GM21619 (cell line): ENCODE measurements around the gene SECISBP2L.
A peak's percentile ranks its signal among the peaks of the same experiment; 100 is the strongest.

ENCODE experiments used
- ATAC-seq: cut with Tn5 transposase; IDR thresholded peaks from one replicate; pipeline ENCODE4 v1.9.1; 2021; ENCODE audit not compliant: unreplicated experiment

Gene SECISBP2L

GRCh38 chr15:49059491-49059890 is 13.2 kb upstream of the SECISBP2L start:
- no peak for ATAC-seq

- no peak for ATAC-seq
These were observed 12.3 kb upstream of the SECISBP2L start for GRCh38 chr15:49058559-49058958.

DNA sequence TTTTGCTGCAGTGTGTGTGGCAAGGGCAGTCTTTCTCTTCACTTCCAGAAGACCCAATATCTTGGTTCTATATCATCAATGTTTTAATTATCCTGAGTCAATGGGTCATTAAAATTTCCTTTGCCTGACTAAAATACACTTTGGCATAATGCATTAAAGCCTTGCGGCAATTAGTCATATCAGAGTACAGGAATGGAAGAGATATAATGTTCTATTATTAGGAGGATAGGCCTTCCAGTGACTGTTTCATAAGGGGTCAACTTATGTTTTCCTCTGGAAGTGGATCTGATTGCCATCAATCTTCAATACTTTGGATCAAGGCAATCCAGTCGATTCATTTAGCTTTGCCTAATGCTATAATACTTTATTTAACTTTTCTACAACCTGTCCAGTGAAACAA is 9.4 kb upstream of the SECISBP2L start:
- no peak for ATAC-seq

DNA sequence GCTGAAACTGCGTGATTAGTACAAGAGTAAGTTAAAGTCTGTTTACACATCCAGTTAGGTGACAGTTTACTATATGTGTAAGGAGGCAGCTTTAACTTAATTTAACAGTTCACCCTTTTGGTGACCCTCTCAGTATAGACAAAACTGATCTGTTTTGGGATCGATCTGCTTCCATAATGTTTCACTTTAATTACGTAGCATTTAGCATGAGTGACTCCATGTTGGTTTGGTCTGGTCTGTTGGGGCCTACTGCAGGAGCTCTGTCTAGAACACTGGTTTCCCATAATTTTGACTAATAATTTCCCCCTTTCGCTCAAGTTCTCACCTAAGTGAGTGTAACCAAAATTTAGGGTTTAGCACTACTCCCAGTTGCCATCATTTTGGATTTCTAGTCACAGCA is 6.4 kb upstream of the SECISBP2L start:
- no peak for ATAC-seq

GRCh38 chr15:49047456-49047855 is 1.2 kb upstream of the SECISBP2L start:
- no peak for ATAC-seq

DNA sequence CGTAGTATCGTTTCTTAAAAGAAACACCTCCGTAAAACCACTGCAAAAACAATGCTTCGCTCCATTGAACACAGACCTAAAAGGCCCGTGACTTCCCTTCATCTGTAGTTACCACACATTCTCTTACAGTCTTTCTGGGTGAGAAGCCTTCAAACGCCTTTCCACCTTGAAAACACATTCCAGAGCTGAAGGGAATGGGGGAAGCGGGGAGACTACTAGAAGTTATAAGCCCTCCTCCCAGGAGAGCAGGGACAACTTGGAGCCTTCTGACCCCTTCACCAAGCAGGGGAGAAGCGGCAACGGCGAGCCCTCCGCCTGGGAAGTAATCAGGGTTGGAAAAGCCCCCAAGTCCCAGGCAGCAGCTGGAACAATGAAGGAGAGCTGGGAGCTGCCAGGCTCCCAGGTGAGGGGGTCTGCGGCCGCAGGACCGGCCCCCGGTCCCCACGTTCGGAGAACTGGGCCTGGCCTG is 461 bp downstream of the SECISBP2L start:
- ATAC-seq = peak; percentile 35

DNA sequence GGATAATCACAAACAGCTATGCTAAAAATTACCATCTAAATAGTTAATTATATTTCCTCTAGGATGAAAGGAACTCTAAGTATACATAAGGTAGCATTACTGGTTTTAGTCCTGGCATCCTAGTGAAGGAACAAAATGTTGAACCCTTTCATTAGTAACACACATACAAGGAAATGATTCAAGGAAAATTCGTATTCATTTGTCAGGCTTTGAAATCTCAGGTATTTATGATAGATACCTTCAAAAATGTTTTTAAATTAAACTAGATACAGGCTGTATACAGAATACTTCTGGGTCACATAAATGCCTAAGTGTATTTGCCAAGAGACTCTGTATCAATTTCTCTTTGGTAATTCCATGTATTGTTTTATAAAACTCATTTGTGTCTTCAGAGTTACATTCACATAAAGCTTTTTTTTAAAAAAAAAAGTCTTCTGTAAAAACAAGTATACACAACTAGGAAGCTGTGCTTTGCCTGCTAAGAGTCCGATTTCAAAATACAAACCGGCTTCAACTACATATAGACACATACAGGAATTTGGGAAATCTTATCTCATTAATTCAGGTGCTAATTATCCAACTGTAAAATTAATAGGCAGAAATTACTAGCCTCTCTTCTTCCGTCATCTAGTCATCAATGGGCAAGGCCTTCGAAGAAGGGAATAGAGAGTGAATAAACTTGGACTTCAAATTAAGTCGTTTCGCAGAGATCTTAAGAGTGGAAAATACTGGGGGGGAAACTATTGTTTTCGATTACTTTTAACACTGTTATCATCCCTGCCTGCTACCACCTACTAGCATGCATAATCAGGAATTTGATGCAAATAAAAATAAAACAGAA is 1.3 kb downstream of the SECISBP2L start:
- ATAC-seq = no peak

DNA sequence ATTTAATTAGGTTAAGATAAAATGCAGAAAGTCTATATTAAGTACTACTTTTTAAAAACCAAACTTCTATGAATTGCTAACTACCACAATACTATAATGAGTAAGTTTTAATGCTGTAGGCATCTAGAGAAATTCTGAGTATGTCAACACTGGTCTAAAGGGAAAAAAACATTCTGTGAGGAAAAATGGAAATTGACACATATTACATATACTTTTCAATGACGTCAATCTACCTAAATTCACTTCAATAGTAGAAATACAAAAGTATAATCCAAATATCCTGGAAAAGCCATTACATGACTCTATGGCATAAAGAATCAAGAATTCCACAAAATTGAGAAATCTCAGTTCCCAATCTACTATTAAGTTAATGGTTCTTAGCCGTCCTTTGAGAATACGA is 2.2 kb downstream of the SECISBP2L start:
- ATAC-seq = no peak

GRCh38 chr15:49042165-49042564 is 4.1 kb downstream of the SECISBP2L start:
- ATAC-seq = no peak

- ATAC-seq = no peak
These were observed 4.8 kb downstream of the SECISBP2L start for GRCh38 chr15:49041426-49041825.

- ATAC-seq = no peak
These were observed 6.1 kb downstream of the SECISBP2L start for GRCh38 chr15:49040151-49040550.

DNA sequence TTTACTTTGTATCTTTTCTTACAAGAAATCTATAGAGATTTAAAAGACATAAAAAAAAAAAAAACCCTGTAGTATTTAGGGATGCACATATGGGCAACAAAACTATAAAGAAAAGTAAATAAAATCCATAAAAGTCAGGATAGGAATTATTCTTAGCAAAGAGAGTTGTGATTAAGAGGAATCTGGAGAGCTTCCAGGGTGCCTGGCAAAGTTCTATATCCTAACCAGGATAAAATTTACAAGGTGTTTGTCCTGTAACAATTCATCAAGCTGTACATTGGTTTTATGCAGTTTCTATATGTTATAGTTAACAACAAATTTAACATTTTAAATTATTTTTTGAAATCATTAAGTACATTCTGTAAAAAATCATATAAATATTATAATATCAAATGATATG is 7.9 kb downstream of the SECISBP2L start:
- no peak for ATAC-seq

DNA sequence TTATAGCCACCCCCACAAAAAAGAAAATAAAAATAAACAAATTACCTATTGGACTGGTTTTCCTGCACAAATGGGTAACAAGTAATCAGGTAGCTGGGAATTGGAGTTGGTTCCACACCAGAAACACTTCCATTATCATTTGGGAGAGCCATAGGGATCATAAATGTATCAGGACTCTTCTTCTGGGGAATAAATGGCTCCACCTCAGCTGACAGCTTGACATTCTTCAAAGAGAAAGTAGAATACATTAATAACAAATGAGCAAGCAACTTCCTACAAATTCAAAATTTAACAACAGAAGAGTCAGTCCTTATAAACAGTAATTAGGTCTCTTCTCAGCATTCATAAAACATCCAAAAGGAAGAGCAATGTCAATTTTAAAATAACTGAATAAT is 8.7 kb downstream of the SECISBP2L start:
- no peak for ATAC-seq

GRCh38 chr15:49036650-49037545 is 9.3 kb downstream of the SECISBP2L start:
- no peak for ATAC-seq

- no peak for ATAC-seq
These were observed 10.4 kb downstream of the SECISBP2L start for GRCh38 chr15:49035825-49036224.

GRCh38 chr15:49032601-49033145 is 13.6 kb downstream of the SECISBP2L start:
- ATAC-seq = no peak

GRCh38 chr15:49031804-49032203 is 14.4 kb downstream of the SECISBP2L start:
- ATAC-seq = no peak

GRCh38 chr15:49026700-49027099 is 19.5 kb downstream of the SECISBP2L start:
- no peak for ATAC-seq

- peak; percentile 73 for ATAC-seq
These were observed 21.4 kb downstream of the SECISBP2L start for GRCh38 chr15:49024840-49025239.

DNA sequence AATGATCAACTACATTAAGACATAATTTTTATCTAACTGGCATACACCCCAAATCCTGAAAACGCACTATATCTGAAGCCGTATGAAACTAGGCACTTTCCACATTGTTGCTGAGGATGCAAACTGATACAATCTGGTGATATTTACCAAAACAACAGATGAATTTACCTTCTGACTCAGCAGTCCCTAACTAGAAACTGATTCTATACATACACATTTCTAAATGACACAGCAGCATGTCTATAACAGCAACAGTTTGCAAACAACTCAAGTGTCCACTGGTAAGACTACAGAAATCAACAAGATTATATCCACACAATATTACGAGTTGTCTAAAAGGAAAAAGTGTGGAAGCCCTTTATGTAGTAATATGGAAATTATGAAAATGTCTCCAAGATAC is 22.9 kb downstream of the SECISBP2L start:
- ATAC-seq = peak; percentile 70

GRCh38 chr15:49015896-49016295 is 30.4 kb downstream of the SECISBP2L start:
- ATAC-seq = no peak

DNA sequence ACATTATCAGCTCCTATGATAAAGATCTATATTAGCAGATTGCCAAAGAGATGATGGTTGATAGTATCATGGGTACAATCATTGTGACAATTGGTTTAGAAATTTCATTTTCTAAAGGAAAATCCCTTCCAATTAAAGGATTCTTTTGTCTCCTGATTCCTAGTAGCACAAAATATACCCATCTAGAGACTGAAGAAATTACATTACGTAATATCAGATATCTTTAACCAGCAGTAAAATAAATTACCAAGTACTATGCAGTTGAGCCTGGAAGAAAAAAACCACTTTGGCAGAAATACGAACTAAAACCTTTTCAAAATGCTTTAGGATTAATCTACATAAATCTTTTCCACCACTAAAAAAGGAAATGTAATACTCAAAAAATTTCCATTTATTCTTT is 46.9 kb downstream of the SECISBP2L start:
- no peak for ATAC-seq
